ENCODE measurements around the gene FYTTD1.
A peak's percentile ranks its signal among the peaks of the same experiment; 100 is the strongest.

FYTTD1 gene

DNA sequence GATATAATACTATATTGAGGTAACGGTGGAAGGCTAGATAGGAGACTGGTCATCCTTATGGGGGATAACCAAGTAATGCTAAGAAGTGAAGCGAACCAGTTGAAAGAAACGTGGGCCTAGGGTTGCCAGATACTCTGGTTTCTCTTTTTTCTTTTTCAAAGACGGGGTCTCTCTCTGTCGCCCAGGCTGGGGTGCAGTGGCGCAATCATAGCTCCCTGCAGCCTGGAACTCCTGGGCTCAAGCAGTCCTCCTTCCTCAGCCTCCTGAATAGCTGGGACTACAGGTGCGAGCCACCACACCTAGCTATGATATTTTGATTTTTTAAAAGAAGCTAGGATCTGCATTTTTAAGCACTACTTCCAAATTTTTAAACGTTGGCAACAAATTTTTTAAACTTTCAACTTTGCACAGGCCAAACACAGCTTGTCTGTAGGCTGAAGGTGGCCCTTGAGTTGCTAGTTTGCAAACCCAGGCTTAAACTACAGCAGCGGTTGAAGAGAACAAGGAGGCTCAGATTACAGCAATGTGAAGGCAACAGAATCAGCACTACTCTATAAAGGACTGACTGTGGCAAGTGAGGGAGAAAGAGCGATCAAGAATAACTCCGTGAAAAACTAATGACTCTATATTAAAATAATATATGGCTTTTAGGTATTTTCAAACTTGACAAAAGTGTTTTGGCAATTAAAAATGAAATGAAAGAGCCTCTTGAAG is 11.8 kb upstream of the FYTTD1 start:
- DNase-seq (ENCODE audit: low read depth) = no peak

DNA sequence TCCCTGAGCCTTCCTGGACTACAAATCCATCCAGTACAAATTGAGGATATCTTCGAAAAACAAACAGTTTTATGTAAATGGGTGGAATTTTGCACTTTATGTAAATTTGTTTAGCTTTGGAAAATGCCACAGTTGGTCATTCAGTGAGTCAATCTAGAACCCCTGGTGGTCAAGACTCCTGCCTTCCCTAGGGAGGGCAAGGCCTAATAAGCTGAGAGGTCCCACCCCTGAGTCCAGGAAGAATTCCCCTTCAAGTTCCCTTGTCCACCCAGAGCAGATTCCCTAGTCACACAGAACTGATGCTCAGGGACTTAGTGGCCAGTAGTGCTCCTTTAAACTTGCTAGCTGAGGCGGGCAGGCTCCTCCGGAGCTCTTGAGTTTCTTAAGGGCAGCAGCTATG is 6.9 kb upstream of the FYTTD1 start:
- DNase-seq (ENCODE audit: low read depth) = no peak

DNA sequence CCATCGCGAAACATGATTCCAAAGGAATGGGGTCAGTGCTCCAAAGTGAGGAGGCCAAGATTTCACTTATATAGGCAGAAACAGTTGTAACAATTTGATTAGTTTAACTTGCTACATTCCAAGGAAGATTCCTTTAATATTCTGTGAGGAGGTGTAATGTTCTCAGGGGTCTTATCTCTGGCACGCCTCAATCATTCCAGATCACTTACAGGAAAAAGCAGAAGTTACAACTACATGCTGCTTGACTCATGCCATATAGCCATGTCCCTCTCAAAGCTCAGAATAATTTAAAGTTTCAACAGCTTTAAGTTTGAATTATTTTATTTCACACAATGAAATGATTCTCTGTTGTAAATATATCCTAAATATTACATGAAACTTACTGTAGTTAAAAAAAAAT is 3.5 kb upstream of the FYTTD1 start:
- no peak for DNase-seq (ENCODE audit: low read depth)

DNA sequence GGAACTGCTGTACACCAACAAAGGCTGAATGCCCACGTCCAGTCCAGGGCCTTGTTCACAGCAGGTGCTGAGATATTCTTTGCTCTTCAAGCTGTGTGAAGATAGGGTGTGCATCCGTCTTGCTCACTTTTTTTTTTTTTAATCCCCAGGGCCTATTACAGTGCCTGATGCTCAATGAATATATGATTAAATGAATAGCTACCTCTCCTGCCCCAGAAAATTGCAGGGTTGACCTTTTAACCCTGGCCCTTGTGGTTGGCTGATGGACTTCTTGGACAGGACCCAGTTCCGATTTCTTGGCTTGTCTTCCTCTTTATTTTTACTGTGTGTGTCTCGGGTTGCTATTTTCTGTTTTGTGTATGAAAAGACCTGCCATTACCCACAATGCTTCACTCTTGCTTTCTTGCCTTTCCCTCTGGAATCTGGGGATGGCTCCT is 2.9 kb upstream of the FYTTD1 start:
- no peak for DNase-seq (ENCODE audit: low read depth)

DNA sequence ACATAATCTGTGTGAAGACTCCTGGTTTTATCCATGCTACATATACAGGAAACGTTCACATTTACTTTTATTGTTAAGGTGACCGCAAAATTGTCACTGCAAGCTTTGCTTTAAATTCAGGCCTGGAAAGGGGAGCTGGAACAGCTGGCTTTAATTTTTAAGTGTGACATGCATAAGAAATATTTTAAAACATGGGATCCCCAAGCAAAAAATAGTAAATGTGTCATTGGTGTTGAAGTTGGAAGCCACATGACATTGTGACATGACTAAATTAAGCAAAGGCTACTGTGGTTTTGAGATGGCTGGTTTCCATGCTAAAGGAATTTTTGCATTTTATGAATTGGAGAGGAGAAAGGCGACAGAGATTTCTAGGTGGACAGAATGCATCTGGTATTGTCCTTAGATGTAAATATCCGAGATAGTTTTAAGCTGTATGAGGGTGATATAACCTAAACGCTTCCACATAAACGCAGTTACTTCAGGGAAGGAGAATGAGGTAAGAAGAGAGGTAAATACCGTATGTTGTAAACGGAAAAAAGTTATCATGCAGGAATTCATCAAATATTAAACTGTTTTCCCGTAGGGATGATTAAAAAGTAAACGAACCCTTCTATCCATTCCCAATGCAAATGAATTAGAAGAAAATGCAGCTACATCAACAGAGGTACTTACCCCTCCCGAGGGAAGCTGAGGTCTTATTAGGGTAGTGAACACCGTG is 927 bp upstream of the FYTTD1 start:
- no peak for DNase-seq (ENCODE audit: low read depth)

DNA sequence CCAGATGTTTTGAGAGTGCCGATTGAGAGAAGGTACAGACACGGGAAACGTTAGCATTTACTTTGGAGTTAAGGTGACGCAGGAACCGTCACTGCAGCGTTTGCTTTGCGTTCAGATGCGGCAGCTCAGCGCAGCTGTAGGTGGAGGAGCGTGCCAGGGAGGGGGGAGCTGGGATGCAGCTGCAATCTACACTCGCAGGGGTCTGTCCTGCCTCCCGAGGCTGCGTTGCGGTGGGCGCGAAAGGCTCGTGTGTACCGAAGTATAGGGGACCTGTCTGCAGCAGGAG is 425 bp upstream of the FYTTD1 start:
- DNase-seq (ENCODE audit: low read depth) = no peak

DNA sequence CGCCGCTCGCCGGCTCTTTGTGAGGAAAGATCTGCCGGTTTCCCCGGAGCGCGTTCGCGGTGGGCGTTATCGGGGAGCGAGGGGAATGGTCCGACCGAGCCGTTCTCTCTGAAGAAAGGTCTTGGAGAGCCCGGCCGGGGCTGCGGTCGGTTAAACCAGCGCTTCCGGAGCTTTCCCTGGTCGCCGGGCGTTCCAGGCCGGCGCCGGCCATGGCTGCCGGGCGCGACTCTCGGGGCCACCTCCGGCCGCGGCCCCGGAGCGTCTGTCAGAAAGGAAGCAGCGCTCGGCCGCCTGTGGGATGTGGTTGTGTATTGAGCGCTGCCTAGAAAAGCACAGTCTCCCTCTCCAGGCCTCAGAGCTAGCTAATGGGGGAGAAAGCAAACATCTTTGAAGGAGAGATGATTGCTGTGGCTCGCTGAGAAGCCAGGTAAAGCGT is 731 bp downstream of the FYTTD1 start:
- no peak for DNase-seq (ENCODE audit: low read depth)

DNA sequence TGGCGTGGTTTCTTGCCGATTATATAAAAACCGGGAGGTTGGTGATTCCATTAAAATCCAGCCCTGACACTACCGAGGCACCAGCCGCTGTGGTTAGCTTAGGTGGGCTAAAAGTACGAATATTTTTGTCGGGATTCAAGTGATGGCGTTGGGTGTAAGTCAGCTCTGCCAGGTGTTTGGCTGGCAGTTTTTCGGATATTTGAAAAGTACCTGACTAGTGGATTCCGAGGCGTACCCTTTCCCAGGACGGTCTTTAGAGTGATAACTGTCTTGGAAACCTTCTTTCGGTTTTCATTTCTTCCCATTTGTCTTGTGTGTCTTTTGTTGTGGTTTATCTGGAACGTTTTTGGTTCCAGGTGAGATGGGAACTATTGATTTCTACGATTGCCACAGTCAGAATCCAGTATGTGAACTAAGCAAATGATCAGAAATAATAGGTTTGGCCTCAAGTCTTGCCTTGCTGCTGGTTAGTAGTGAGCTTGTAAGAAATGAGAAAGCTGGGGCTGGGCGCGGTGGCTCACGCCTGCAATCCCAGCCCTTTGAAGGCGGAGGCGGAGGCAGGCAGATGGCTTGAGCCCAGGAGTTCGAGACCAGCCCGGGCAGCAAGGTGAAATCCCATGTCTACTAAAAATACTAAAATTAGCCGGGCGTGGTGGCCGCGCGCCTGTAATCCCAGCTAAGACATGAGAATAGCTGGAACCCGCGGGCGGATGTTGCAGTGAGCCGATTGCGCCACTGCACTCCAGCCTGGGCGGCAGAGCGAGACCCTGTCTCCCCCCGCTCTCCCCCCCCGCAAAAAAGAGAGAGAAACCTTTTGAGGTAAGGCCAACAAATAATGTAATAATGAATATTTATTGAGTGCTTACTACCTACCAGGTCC is 1.4 kb downstream of the FYTTD1 start:
- DNase-seq (ENCODE audit: low read depth) = no peak

DNA sequence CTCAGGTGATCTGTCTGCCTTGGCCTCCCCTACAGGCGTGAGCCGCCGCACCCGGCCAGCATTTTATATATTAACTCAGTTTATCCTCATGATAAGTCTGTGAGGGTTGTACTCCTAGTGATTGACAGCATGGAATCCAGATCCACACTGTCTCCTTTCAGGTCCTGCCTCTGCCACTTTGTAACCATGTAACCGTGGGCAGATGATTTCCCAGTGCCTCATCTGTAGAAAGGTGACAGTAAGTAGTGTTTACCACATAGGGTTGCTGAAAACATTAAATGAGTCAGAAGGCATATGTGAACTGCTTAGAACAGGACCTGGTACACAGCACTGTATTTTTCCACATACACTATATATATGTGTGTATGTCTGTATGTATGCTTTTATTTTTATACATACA is 2.4 kb downstream of the FYTTD1 start:
- no peak for DNase-seq (ENCODE audit: low read depth)

DNA sequence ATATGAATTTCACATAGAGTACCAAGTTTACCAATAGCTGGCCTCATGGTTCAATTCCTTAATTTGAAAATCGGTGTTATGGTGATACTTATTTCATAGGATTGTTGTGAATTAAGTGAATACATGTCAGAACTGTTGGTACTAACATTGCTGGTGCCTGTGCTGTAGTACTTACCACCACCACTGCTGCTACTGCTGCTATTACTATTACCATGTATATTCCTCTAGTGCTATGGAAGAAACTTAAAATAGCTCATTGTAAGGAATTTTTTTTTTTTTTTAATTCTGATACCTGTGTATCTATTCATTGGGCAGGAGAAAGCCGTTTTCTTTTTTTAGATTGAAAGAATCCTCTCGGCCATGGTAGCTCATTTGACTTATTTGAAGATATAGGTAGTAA is 3.6 kb downstream of the FYTTD1 start:
- no peak for DNase-seq (ENCODE audit: low read depth)

DNA sequence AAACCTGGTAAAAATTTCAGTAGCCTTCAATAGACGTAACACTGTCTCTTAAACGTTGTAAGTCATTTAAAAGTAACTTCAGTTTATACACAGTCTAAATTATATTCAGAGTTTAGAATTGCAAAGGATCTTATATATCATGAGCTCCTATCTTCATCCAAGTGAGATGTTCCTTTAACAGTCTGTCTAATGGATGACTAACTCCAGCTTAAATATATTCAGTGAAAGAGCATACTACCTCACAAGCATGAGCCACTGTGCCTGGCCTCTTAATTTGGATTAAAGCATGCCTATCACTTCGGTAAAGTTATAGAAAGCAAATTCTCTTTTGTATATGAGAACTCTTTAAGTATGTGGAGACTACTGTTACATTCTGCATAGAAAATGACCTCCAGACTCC is 7.0 kb downstream of the FYTTD1 start:
- DNase-seq (ENCODE audit: low read depth) = no peak

DNA sequence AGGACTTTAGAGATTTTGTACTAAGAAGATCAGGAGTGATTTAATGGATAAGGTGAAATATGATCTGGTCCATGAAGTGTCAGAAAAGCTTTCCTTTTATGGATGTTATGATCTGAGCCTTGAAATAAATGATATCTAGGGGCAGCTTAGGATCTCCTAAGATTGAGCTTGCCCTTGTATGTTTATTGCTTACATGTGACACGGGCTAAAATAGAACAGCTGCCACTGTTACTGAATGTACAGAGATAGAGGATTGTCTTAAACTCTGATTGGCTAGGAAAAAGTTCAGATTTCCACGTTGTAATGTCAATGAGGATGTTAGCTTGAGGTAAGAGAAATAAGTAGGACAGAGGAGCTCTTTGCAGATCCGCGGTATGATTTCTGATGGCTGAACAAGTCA is 8.8 kb downstream of the FYTTD1 start:
- no peak for DNase-seq (ENCODE audit: low read depth)

DNA sequence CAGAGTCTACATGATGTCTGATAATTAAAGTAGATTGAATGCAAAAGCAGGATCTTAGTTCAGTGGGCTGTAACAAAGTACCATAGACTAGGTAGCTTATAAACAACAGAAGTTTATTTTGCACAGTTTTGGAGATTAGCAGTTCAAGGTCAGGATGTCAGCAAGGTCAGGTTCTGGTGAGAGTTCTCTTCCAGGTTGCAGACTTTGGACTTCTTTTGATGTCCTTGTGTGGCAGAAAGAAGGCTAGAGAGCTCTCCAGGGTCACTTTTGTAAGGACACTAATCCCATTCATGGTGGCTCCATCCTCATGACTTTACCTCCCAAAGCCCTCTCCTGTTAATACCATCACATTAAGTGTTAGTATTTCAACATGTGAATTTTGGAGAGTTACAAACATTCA is 12.1 kb downstream of the FYTTD1 start:
- DNase-seq (ENCODE audit: low read depth) = no peak

DNA sequence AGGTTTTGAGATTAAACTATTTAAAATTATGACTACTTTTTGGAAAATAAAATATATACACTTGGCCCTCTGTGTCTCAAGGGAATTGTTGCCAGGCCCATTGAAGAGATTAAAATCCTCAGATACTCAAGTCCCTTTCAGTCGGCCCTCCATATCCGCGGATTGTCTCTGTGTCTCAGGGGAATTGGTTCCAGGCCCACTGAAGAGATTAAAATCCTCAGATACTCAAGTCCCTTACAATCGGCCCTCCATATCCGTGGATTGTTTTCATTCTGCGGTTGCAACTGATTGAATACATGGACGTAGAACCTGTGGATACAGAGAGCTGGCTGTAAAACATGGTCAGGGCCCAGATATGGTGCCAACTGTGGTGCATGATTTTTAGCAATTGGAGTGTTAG is 25.6 kb downstream of the FYTTD1 start:
- DNase-seq (ENCODE audit: low read depth) = no peak

DNA sequence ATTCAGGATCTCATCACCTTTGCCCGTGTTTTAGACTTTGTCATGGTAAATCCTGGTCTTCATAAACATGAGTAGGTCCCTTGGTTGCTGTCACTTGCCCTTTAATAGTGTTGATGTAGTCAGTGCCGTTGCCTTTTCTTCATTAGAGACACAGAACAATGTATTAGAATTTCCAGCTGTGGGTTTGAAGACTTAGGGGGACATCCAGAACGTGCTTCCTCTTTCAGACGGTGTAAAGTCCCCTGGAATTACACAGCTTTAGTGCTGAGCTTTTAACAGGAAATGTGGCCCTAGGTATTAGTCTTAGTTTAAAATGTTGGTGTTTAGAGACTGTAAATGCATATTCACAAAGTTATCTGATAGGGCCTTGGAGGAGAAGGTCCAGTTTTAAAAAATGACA is 32.5 kb downstream of the FYTTD1 start:
- DNase-seq (ENCODE audit: low read depth) = no peak

DNA sequence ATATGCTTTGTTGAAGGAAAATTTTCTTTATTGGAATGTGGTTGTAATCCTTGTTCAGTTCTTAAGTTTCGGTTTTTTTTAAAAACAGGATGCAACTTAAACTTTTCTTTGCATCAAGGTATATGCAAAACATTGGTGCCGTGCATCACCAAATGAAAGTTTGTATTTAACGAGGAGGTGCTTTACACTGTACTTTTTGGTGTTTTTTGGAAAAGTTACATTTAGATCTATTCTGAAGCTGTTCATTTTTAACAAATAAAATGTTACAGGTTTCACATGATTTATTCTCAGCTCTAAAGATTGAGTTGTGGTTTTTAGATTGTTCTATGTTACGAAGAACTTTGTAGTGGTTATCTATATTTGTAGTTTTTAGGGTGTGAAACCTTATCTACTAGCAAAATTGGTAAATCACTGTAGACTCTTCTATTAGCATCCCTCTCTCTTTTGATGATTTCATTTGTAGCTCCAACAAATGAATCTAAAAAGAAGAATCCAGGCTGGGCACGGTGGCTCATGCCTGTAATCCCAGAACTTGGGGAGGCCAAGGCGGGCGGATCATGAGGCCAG is 34.4 kb downstream of the FYTTD1 start:
- DNase-seq (ENCODE audit: low read depth) = no peak

DNA sequence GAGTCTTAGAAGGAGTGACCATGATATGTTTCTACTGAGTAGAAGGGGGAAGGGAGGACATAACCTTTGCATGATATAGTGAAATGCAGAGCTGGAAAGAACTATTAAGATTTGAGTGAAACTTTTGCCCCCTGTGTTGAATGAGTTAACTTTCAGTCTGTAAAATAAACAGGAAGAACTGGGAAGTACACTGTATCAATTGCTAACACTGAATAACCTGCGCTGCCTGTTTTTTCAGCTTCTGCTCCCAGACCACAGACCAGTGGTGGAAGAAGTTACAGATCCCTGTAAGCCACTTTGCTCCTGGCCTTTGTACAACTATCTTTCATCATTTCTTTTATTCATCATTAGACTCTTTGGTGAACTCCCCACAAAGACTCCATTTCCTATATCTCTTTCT is 37.7 kb downstream of the FYTTD1 start:
- no peak for DNase-seq (ENCODE audit: low read depth)

DNA sequence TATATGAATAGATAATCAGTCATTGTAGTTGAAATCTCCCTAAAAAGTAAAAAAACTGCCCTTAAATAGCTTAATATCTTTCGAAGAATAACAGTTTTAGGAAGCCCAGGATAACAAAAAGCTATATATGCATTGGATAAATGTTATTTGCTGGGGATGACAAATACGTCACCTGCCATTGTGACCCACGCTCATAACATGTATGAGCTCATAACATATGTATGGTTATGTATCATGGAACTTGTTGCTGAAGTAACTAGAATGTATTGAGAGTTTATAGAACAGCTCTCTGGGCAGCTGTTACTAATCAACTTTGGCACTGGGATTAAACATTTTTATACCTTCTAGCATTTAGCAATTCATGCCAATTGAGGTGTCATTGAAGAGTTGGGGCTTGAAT is 39.6 kb downstream of the FYTTD1 start:
- DNase-seq (ENCODE audit: low read depth) = no peak

DNA sequence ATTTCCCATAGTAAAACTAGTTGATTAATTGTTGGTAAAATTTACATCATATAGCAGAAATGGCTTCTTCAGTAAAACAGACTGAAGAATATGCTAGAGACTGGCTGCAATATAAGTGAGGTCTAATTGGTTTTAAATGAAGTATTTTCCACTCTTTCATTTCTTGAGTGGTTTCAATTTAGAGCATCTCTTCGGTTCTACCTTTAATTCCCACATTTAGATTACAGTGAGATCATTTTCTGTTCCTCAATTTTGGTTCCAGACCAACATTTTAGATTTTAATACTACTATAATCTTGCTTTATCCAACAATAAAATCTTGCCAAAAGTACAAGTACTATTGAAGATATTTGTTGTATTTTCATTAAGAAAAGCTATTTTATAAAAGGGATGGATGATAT is 40.4 kb downstream of the FYTTD1 start:
- no peak for DNase-seq (ENCODE audit: low read depth)

DNA sequence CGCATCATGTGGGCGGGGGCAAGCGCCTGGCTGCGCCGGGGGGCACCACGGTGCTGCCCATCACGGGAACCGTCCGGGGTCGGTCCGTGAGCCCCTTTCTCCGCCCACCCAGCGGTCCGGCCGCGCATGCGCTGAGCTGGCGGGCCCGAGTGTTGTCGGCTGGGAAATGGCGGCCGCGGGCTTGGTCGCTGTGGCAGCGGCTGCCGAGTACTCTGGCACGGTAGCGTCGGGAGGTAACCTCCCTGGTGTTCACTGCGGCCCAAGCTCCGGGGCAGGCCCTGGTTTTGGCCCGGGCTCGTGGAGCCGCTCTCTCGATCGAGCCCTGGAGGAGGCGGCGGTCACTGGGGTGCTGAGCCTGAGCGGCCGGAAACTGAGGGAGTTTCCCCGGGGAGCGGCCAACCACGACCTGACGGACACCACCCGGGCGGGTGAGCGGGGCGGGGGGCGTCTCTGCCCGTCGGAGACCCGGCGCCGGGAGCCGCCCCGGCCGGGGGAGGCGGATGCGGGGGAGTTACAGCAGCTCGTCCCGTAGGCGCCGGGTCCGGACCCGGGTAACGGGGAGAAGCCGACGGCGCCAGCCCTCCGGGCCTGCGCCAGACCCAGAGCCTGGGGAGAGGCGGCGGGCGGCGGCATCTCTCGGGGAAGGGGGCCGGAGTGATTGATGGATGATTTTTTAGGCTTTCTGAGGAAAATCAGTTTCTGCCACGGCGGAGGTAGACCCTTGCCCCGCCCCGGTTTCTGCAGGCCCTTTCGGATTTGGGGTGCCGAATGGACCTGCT is 41.6 kb downstream of the FYTTD1 start, which contains the start of gene LRCH3:
LRCH3 (plus strand) TSS at position 142 of the 779 bp plus-strand sequence; CDS start at position 167, 25 bp downstream.
- DNase-seq (ENCODE audit: low read depth) = peak; percentile 53

DNA sequence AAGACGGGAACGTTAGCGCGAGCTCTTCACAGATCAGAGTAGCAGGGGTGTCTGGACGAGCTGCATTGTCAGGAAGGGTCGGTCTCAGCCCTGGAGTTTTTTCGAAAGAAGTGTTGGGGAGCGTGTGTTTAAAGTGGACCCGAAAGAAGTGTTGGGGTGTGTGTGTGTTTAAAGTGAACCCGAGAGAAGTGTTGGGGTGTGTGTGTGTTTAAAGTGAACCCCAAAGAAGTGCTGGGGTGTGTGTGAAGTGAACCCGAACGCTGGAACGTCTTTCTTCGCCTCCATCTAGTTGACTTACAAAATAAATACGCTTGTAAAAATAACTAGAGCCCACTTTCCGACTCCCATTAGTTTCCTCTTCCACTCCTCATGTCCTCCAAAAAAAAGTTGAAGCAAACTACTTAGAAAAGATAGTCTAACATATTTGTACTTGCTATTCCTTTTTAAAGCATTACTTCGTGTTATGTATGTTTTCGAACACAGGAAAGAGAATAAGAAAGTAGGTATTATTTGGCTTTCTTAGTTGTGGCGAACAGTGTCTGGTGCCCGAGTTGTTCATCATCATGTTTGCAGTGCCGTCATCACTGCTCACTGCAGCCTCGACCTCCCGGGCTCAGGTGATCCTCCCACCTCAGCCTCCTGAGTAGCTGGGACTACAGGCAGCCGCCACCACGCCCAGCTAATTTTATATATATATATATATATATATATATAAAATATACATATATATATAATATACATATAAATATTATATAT is 42.4 kb downstream of the FYTTD1 start:
- no peak for DNase-seq (ENCODE audit: low read depth)
